A549 (cell line): Measurements from ENCODE around the gene TMCO6. TPM values are rescaled to one million over a fixed set of nuclear protein-coding genes. Genes with fewer than 3 reads are reported as not detected.
"Not testable (repeated sequence)": the region's sequence is repeated elsewhere in the genome, so short reads cannot be mapped to it uniquely, and the experiment has no call there.

Source experiments
- ATAC-seq, 2 experiments: fragments of 200-7000 bp in 1 of 2; fragments of >200 bp in 1 of 2; cut with Nextera tagmentation in 1 of 2; cut with Tn5 transposase in 1 of 2; 3 replicates each; pipeline versions ENCODE4 v1.8.0 to v1.9.1; 2018 to 2020; ENCODE audit warnings: mild to moderate bottlenecking in 1 of 2, moderate library complexity in 1 of 2
- CTCF ChIA-PET: fragments of 300-600 bp; sonication (Branson Sonifier 250); formaldehyde crosslinking; extraction: SDS; loops from one replicate; lab custom pipeline; 2021; ENCODE audit warnings: antibody characterized with exemption, inconsistent platforms; lab: Yijun Ruan, JAX
- POLR2A ChIA-PET: fragments of 350-600 bp; formaldehyde crosslinking; extraction: SDS; loops from one replicate; lab custom pipeline; 2021; ENCODE audit warnings: antibody characterized with exemption, inconsistent platforms; lab: Yijun Ruan, JAX
- DNase-seq, 2 experiments: peaks; one replicate each; pipeline versions ENCODE4 v3.0.0 to v3.0.0-alpha.2; 2011 to 2016; ENCODE audit warnings: low read depth in 1 of 2, low spot score in 1 of 2
- FAIRE-seq: peaks from 2 replicates; lab custom pipeline; 2011; peaks lifted over from hg19 to GRCh38; lab: Jason Lieb, UNC
- H3K27ac ChIP-seq, 2 experiments: fragments of >200 bp; sonication (Bioruptor Twin); formaldehyde crosslinking; 3 replicates each; pipeline ENCODE4 v1.5.1; 2016 to 2017
- H3K4me1 ChIP-seq: fragments of >200 bp; sonication (Bioruptor Twin); formaldehyde crosslinking; 3 replicates; pipeline ENCODE4 v1.6.1; 2016
- H3K4me2 ChIP-seq: fragments of >200 bp; sonication (Bioruptor Twin); formaldehyde crosslinking; 3 replicates; pipeline ENCODE4 v1.6.1; 2016
- H3K4me3 ChIP-seq: fragments of >200 bp; sonication (Bioruptor Twin); formaldehyde crosslinking; 3 replicates; pipeline ENCODE4 v1.5.1; 2016
- H3K9me3 ChIP-seq: fragments of >200 bp; sonication (Bioruptor Twin); formaldehyde crosslinking; 3 replicates; pipeline ENCODE4 v1.6.1; 2016
- ATOH8 ChIP-seq: fragments of 250-450 bp; sonication (Bioruptor Pico); IDR thresholded peaks from 2 replicates; pipeline ENCODE4 v1.5.0; 2020; ENCODE audit warnings: low read depth, mild to moderate bottlenecking, moderate library complexity
- CBX2 ChIP-seq: fragments of 200-600 bp; sonication (generic); IDR thresholded peaks from 2 replicates; pipeline ENCODE4 v1.6.1; 2016; ENCODE audit warnings: low read depth, mild to moderate bottlenecking, borderline replicate concordance
- CHD4 ChIP-seq: fragments of 200-600 bp; sonication (generic); IDR thresholded peaks from 2 replicates; pipeline ENCODE4 v1.6.1; 2016; ENCODE audit warnings: antibody characterized with exemption, mild to moderate bottlenecking, borderline replicate concordance
- EHMT2 ChIP-seq: fragments of 200-600 bp; sonication (generic); IDR thresholded peaks from 2 replicates; pipeline ENCODE4 v1.6.1; 2016; ENCODE audit warnings: antibody characterized with exemption, low read depth, mild to moderate bottlenecking, moderate library complexity
- FOSB ChIP-seq: fragments of 250-450 bp; sonication (Bioruptor Pico); IDR thresholded peaks from 2 replicates; pipeline ENCODE4 v1.5.0; 2020; ENCODE audit warnings: mild to moderate bottlenecking, moderate library complexity
- FOSL2 ChIP-seq, 2 experiments: fragments of 450-650 bp in 1 of 2; fragments of >200 bp in 1 of 2; sonication (Bioruptor Twin) in 1 of 2; formaldehyde crosslinking; IDR thresholded peaks; 2 replicates each; pipeline versions ENCODE4 v1.5.0 to v1.6.1; 2016 to 2020; ENCODE audit warnings: mild to moderate bottlenecking in 1 of 2, moderate library complexity in 1 of 2
- HMGXB4 ChIP-seq: fragments of 250-450 bp; sonication (Bioruptor Pico); IDR thresholded peaks from 2 replicates; pipeline ENCODE4 v1.5.0; 2021; ENCODE audit warnings: mild to moderate bottlenecking, moderate library complexity, borderline replicate concordance
- HOXB13 ChIP-seq: fragments of 250-450 bp; sonication (Bioruptor Pico); IDR thresholded peaks from 2 replicates; pipeline ENCODE4 v1.5.0; 2020; ENCODE audit warnings: low read depth, mild to moderate bottlenecking, moderate library complexity
- JUN ChIP-seq, 2 experiments: fragments of >200 bp; sonication (Bioruptor Twin); formaldehyde crosslinking; IDR thresholded peaks; 2 replicates in 1 of 2; 3 replicates in 1 of 2; pipeline ENCODE4 v1.6.1; 2016 to 2017
- KDM1A ChIP-seq: fragments of 200-600 bp; sonication (generic); IDR thresholded peaks from 2 replicates; pipeline ENCODE4 v1.6.1; 2016; ENCODE audit warnings: low read depth, mild to moderate bottlenecking
- KDM5A ChIP-seq: fragments of 200-600 bp; sonication (generic); IDR thresholded peaks from 2 replicates; pipeline ENCODE4 v1.6.1; 2016; ENCODE audit warnings: antibody characterized with exemption, mild to moderate bottlenecking
- MAZ ChIP-seq: fragments of 150-350 bp; IDR thresholded peaks from 2 replicates; pipeline ENCODE4 v1.6.1; 2014; ENCODE audit warnings: antibody characterized with exemption, low read depth, low read length, borderline replicate concordance
- MYC ChIP-seq: IDR thresholded peaks from 2 replicates; pipeline ENCODE4 v1.6.1; 2012; ENCODE audit warnings: mild to moderate bottlenecking, inconsistent platforms, low read length, improper control_type of control experiment, borderline replicate concordance
- NFE2L2 ChIP-seq: fragments of 150-350 bp; conservative IDR thresholded peaks from 2 replicates; pipeline ENCODE4 v1.6.1; 2014; ENCODE audit warnings: low read length
- RAD21 ChIP-seq, 2 experiments: fragments of >200 bp in 1 of 2; sonication (Bioruptor Twin) in 1 of 2; formaldehyde crosslinking in 1 of 2; IDR thresholded peaks in 1 of 2; conservative IDR thresholded peaks in 1 of 2; 2 replicates in 1 of 2; 3 replicates in 1 of 2; pipeline ENCODE4 v1.6.1; 2012 to 2018; ENCODE audit warnings: inconsistent platforms in 1 of 2
- ZFP36 ChIP-seq: fragments of 450-650 bp; IDR thresholded peaks from 2 replicates; pipeline ENCODE4 v1.6.1; 2014; ENCODE audit warnings: borderline replicate concordance; ENCODE audit not compliant: partially characterized antibody
- WGBS: methylation state at CpG from one replicate; pipeline ENCODE4 v1.1.6; 2017; ENCODE audit errors: missing lambda C conversion rate; 5-methylcytosine and 5-hydroxymethylcytosine counted together
- polyA plus RNA-seq, 4 experiments: library from polyadenylated mRNA; depleted of rRNA in 3 of 4; stranded (reverse); fragments of >200 nt; fragmentation: RNase III in 1 of 4; extraction: RNeasy Plus Mini Kit Qiagen cat#74134 plus additional on column Dnase treatment in 1 of 4; gene quantifications; 2 replicates in 3 of 4; 3 replicates in 1 of 4; pipeline ENCODE4 v1.2.3, GENCODE V29; 2011 to 2017

TMCO6 gene
- polyA plus RNA-seq, 2 of the 4 experiments (the other 2 are of a cell fraction) = 11.8 to 16.1 TPM

- DNase-seq, H3K4me1 ChIP-seq, ATAC-seq, H3K27ac ChIP-seq, FAIRE-seq, POLR2A ChIA-PET, H3K4me2 ChIP-seq, H3K4me3 ChIP-seq: not testable (repeated sequence)
- peaks cover 24% of the 10 kb centered on the region for H3K9me3 ChIP-seq
- WGBS = 73% methylated on average over 10 of the region's 10 CpGs
- CTCF ChIA-PET = interaction anchor here (1.0 to 1.2 kb wide), 3 partner anchors 11 to 48 kb away, joined by 3 to 4 read pairs (median 4); partner anchors contain the start of gene TMCO6
Observed at GRCh38 chr5:140624886-140625285, 14.4 kb upstream of the TMCO6 start.

- no peak for FAIRE-seq
- Histone ChIP-seq H3K4me2 (no peak overlapping the region), H3K9me3 (peaks cover 20% of the 10 kb centered on the region), H3K4me3 (no peak overlapping the region), H3K4me1 (peaks cover 15% of the 10 kb centered on the region)
- no peak for ATAC-seq
- POLR2A ChIA-PET = no interaction called here
- TF ChIP-seq ZFP36 (peak; percentile 89), FOSB (CRISPR knock-in tag) (no peak)
- TF ChIP-seq, all 56 proteins: peak for 1
- CTCF ChIA-PET = interaction anchor here (0.8 to 1.1 kb wide), 2 partner anchors 14 to 269 kb away, joined by 3 read pairs; no protein-coding TSS in a partner anchor
- no peak overlapping the region for H3K27ac ChIP-seq
- WGBS = 62% methylated on average over 6 of the region's 6 CpGs
- no peak for DNase-seq
Observed at GRCh38 chr5:140627972-140628371, 11.3 kb upstream of the TMCO6 start.

- POLR2A ChIA-PET = no interaction called here
- peaks cover 22% of the 10 kb centered on the region for H3K4me1 ChIP-seq
- ATAC-seq (no peak), FAIRE-seq (no peak), DNase-seq (no peak)
- CTCF ChIA-PET = interaction anchor here (0.8 to 1.3 kb wide), 3 partner anchors 11 to 270 kb away, joined by 3 to 4 read pairs (median 3); no protein-coding TSS in a partner anchor
- H3K27ac ChIP-seq = no peak overlapping the region
- 20% methylated on average over 1 of the region's 1 CpG for WGBS
- 0 out of 3 replicates have a peak overlapping the region, but pooled peaks have one; percentile 10 for H3K4me2 ChIP-seq
- no peak overlapping the region for H3K4me3 ChIP-seq
- TF ChIP-seq MYC (no peak), EHMT2 (no peak), HMGXB4 (no peak), NFE2L2 (no peak), JUN (IDR thresholded peaks at IDR 0.05) (no peak)
- TF ChIP-seq, all 56 proteins: peak for 0
- H3K9me3 ChIP-seq = peaks cover 20% of the 10 kb centered on the region
Observed at GRCh38 chr5:140628711-140629110, 10.5 kb upstream of the TMCO6 start.

- Histone ChIP-seq H3K27ac (peak overlapping the region in 1 of 2 experiments; percentile 57; a peak in 2 of 6 replicates), H3K4me2 (peak overlapping the region; percentile 11; the same call in 1 of the 3 replicates), H3K4me3 (no peak overlapping the region), H3K9me3 (peaks cover 20% of the 10 kb centered on the region), H3K4me1 (peaks cover 32% of the 10 kb centered on the region)
- ATAC-seq (no peak), FAIRE-seq (no peak), DNase-seq (no peak)
- ChIA-PET CTCF (interaction anchor here (1.0 to 2.5 kb wide), 5 partner anchors 8 to 258 kb away, joined by 3 to 8 read pairs (median 3); no protein-coding TSS in a partner anchor), POLR2A (interaction anchor here (1.2 kb wide), 1 partner anchor 66 kb away, joined by 3 read pairs; no protein-coding TSS in a partner anchor)
- WGBS = 44% methylated on average over 2 of the region's 2 CpGs
- no peak for TF ChIP-seq KDM5A
- no peak for TF ChIP-seq FOSL2 (IDR thresholded peaks at IDR 0.05)
- TF ChIP-seq FOSL2 (CRISPR knock-in tag; IDR thresholded peaks at IDR 0.05) = no peak
- TF ChIP-seq CHD4 = no peak
Observed at GRCh38 chr5:140630292-140631035, 8.8 kb upstream of the TMCO6 start.

GRCh38 chr5:140631036-140631417 lies 8.2 kb upstream of the TMCO6 start:
- DNase-seq (no peak), FAIRE-seq (no peak), ATAC-seq (no peak)
- no peak for TF ChIP-seq CBX2
- TF ChIP-seq MAZ = no peak
- TF ChIP-seq HOXB13 = no peak
- no peak for TF ChIP-seq RAD21 (conservative IDR thresholded peaks at IDR 0.05 in 1 of 2, IDR thresholded peaks at IDR 0.05 in 1 of 2)
- TF ChIP-seq KDM1A = no peak
- TF ChIP-seq ATOH8 (CRISPR knock-in tag) = no peak
- ChIA-PET CTCF (interaction anchor here (1.0 to 2.5 kb wide), 4 partner anchors 8 to 64 kb away, joined by 3 to 8 read pairs (median 3); no protein-coding TSS in a partner anchor), POLR2A (interaction anchor here (1.2 kb wide), 1 partner anchor 67 kb away, joined by 3 read pairs; no protein-coding TSS in a partner anchor)
- peaks cover 20% of the 10 kb centered on the region for H3K9me3 ChIP-seq
- no peak overlapping the region for H3K4me3 ChIP-seq
- peaks cover 32% of the 10 kb centered on the region for H3K4me1 ChIP-seq
- H3K4me2 ChIP-seq = no peak overlapping the region
- peak overlapping the region in 1 of 2 experiments; percentile 57; a peak in 2 of 6 replicates for H3K27ac ChIP-seq
- WGBS = 90% methylated on average over 4 of the region's 4 CpGs
